HCT116 (cell line): Measurements from ENCODE around the gene TMTC1. TPM values are rescaled to one million over a fixed set of nuclear protein-coding genes. Genes with fewer than 3 reads are reported as not detected.

Source experiments
- ATAC-seq: fragments of 200-7000 bp; cut with Tn5 transposase; 2 replicates; pipeline ENCODE4 v1.9.1; 2020; ENCODE audit warnings: mild to moderate bottlenecking, moderate library complexity
- BruUV-seq: library from RNA; stranded (reverse); fragments of 400-500 nt; replicated peaks from 2 replicates; lab custom pipeline; 2021; lab: Mats Ljungman, UMichigan
- CTCF ChIA-PET: fragments of 300-600 bp; sonication (Branson Sonifier 250); formaldehyde crosslinking; loops from one replicate; lab custom pipeline; 2021; ENCODE audit warnings: antibody characterized with exemption; lab: Charles Lee
- POLR2A ChIA-PET: fragments of 300-600, 350-600 bp; sonication (Branson Sonifier 250); formaldehyde crosslinking; loops from one replicate; lab custom pipeline; 2021; ENCODE audit warnings: antibody characterized with exemption; lab: Charles Lee
- RAD21 ChIA-PET, 2 experiments: fragments of 300-600 bp; sonication (Branson Sonifier 250); formaldehyde crosslinking; loops; one replicate each; lab custom pipeline; 2023; ENCODE audit warnings: low total read pairs in 2 of 2; ENCODE audit not compliant: uncharacterized antibody in 2 of 2, unreplicated experiment in 2 of 2, low non-redundant PET in 1 of 2; lab: Charles Lee
- DNase-seq: peaks from one replicate; pipeline ENCODE4 v3.0.0-alpha.2; 2010; ENCODE audit warnings: low read depth, low spot score
- H2AFZ ChIP-seq: fragments of 200-600 bp; shearing (Covaris generic), sonication (generic); 2 replicates; pipeline ENCODE4 v1.6.1; 2017; ENCODE audit warnings: low read depth, mixed run types, mixed read lengths, antibody characterized with exemption, low read length; ENCODE audit not compliant: poor library complexity, severe bottlenecking
- H3K27ac ChIP-seq: 2 replicates; pipeline ENCODE4 v1.5.1; 2012; ENCODE audit warnings: low read depth, low read length
- H3K27me3 ChIP-seq: fragments of 200-600 bp; sonication (generic); 2 replicates; pipeline ENCODE4 v1.6.1; 2016; ENCODE audit warnings: mixed run types, low read length, mixed read lengths; ENCODE audit not compliant: insufficient read depth
- H3K36me3 ChIP-seq, 2 experiments: fragments of 200-500 bp in 1 of 2; fragments of 200-600 bp in 1 of 2; sonication (Bioruptor generic) in 1 of 2; sonication (generic) in 1 of 2; 2 replicates each; pipeline versions ENCODE4 v1.5.1 to v1.6.1; 2014 to 2016; ENCODE audit warnings: low read length in 2 of 2, inconsistent platforms in 1 of 2, mixed read lengths in 1 of 2, mixed run types in 1 of 2; ENCODE audit not compliant: insufficient read depth in 2 of 2, control insufficient read depth in 1 of 2
- H3K4me1 ChIP-seq, 2 experiments: fragments of 200-600 bp in 1 of 2; sonication (generic) in 1 of 2; 2 replicates each; pipeline versions ENCODE4 v1.5.1 to v1.6.1; 2012 to 2017; ENCODE audit warnings: low read length in 2 of 2, inconsistent platforms in 1 of 2, mild to moderate bottlenecking in 1 of 2, mixed read lengths in 1 of 2, mixed run types in 1 of 2, moderate library complexity in 1 of 2; ENCODE audit not compliant: insufficient read depth in 2 of 2, control insufficient read depth in 1 of 2
- H3K4me2 ChIP-seq: fragments of 200-600 bp; sonication (generic); 2 replicates; pipeline ENCODE4 v1.6.1; 2017; ENCODE audit warnings: mixed run types, low read length, mixed read lengths
- H3K4me3 ChIP-seq, 2 experiments: fragments of 200-600 bp in 1 of 2; sonication (generic) in 1 of 2; replicated peaks in 1 of 2; 2 replicates each; pipeline ENCODE4 v1.5.1; 2011 to 2016; ENCODE audit warnings: low read length in 2 of 2, control low read depth in 1 of 2, low read depth in 1 of 2, mild to moderate bottlenecking in 1 of 2, mixed read lengths in 1 of 2, mixed run types in 1 of 2
- H3K79me2 ChIP-seq: fragments of 200-600 bp; sonication (generic); 2 replicates; pipeline ENCODE4 v1.6.1; 2017; ENCODE audit warnings: mild to moderate bottlenecking, mixed run types, low read length, moderate library complexity, mixed read lengths; ENCODE audit not compliant: insufficient read depth
- H3K9ac ChIP-seq: fragments of 200-600 bp; sonication (generic); 2 replicates; pipeline ENCODE4 v1.6.1; 2016; ENCODE audit warnings: low read length, mixed read lengths
- H3K9me2 ChIP-seq: fragments of 200-600 bp; sonication (generic), shearing (Covaris generic); 2 replicates; pipeline ENCODE4 v1.6.1; 2017; ENCODE audit warnings: mixed run types, mild to moderate bottlenecking, moderate library complexity; ENCODE audit not compliant: insufficient read depth
- H3K9me3 ChIP-seq, 2 experiments: fragments of 200-500 bp in 1 of 2; fragments of 200-600 bp in 1 of 2; sonication (Bioruptor generic) in 1 of 2; sonication (generic) in 1 of 2; 2 replicates each; pipeline ENCODE4 v1.6.1; 2014 to 2017; ENCODE audit warnings: low read length in 2 of 2, mixed read lengths in 2 of 2, inconsistent platforms in 1 of 2, low read depth in 1 of 2, mild to moderate bottlenecking in 1 of 2, mixed run types in 1 of 2, moderate library complexity in 1 of 2; ENCODE audit not compliant: control insufficient read depth in 1 of 2, insufficient read depth in 1 of 2
- H4K20me1 ChIP-seq: fragments of 200-600 bp; sonication (generic), shearing (Covaris generic); 2 replicates; pipeline ENCODE4 v1.6.1; 2017; ENCODE audit warnings: mixed run types, mild to moderate bottlenecking, moderate library complexity; ENCODE audit not compliant: insufficient read depth
- EGR1 ChIP-seq: IDR thresholded peaks from 2 replicates; pipeline ENCODE4 v1.6.1; 2012; ENCODE audit warnings: low read depth
- EZH2 ChIP-seq: fragments of 200-600 bp; sonication (generic); IDR thresholded peaks from 2 replicates; pipeline ENCODE4 v1.6.1; 2017; ENCODE audit warnings: antibody characterized with exemption, mixed run types
- EZH2phosphoT487 ChIP-seq: fragments of 200-600 bp; IDR thresholded peaks from 2 replicates; pipeline ENCODE4 v1.6.1; 2018; ENCODE audit warnings: antibody characterized with exemption, borderline replicate concordance
- FOSL1 ChIP-seq: IDR thresholded peaks from 2 replicates; pipeline ENCODE4 v1.6.1; 2012; ENCODE audit warnings: low read depth
- POLR2A ChIP-seq: IDR thresholded peaks from 2 replicates; pipeline ENCODE4 v1.7.0; 2011; ENCODE audit warnings: borderline replicate concordance; ENCODE audit not compliant: insufficient read depth, insufficient read length; ENCODE audit errors: extremely low read depth
- SP1 ChIP-seq: IDR thresholded peaks from 2 replicates; pipeline ENCODE4 v1.6.1; 2012; ENCODE audit warnings: low read depth
- YY1 ChIP-seq: IDR thresholded peaks from 2 replicates; pipeline ENCODE4 v1.6.1; 2011; ENCODE audit warnings: low read length, low read depth, moderate library complexity, mild to moderate bottlenecking; ENCODE audit not compliant: insufficient replicate concordance; ENCODE audit errors: extremely low read depth
- ZFX ChIP-seq: fragments of 450-650 bp; IDR thresholded peaks from 2 replicates; pipeline ENCODE4 v1.6.1; 2017
- intact Hi-C: fragments of 100-400 bp; cut with micrococcal nuclease; formaldehyde crosslinking; loops from 2 replicates; pipeline ENCODE4 v1.10.0; 2022
- total RNA-seq: library from RNA; stranded (reverse); gene quantifications from one replicate; pipeline ENCODE4 v1.2.1, GENCODE V29; 2021; ENCODE audit not compliant: unreplicated experiment
- TF ChIP-seq, protein P1 (sequence below): IDR thresholded peaks from 2 replicates; pipeline ENCODE4 v1.6.1; 2012; ENCODE audit warnings: low read depth
- TF ChIP-seq, protein P2 (sequence below): IDR thresholded peaks from 2 replicates; pipeline ENCODE4 v1.6.1; 2011; ENCODE audit warnings: mild to moderate bottlenecking, low read length, moderate library complexity; ENCODE audit not compliant: insufficient replicate concordance; ENCODE audit errors: extremely low read depth
- TF ChIP-seq, protein P3 (sequence below): IDR thresholded peaks from 2 replicates; pipeline ENCODE4 v1.6.1; 2012

Gene TMTC1
- total RNA-seq, 1 experiment from 2014 or later: 2.0 TPM

DNA sequence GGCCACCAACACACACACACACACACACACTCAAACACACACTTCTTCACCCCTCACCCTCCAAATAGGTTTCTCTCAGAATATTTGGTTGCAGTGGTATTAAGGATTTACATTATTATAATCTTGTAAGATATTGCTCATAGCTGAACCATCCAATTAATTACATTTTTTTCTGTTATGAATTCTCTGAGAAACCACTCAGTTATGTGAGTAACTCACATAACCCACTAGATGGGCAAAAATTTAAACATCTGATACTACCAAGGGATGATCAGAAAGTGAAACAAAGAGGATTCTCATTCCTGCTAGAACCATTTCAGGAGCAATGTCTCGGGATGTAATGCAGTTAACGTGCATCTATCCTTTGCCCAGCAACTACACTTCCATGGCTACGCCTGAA is 31.6 kb downstream of the TMTC1 start:
- ChIA-PET CTCF (no interaction called here), RAD21 (no interaction called here), POLR2A (no interaction called here)
- BruUV-seq: no TSS peak
- no peak overlapping the region for H3K4me2 ChIP-seq
- H3K9me3 ChIP-seq: no peaks in the 10 kb centered on the region
- ATAC-seq: no peak
- intact Hi-C loops: no loop called here
- H3K79me2 ChIP-seq: no peaks in the 10 kb centered on the region
- no peak overlapping the region for H3K27ac ChIP-seq
- H3K4me1 ChIP-seq: no peaks in the 10 kb centered on the region
- H3K9ac ChIP-seq: no peak overlapping the region
- no peaks in the 10 kb centered on the region for H3K36me3 ChIP-seq
- TF ChIP-seq EGR1 (no peak), EZH2 (no peak), ZFX (no peak)
- TF ChIP-seq, protein P1, sequence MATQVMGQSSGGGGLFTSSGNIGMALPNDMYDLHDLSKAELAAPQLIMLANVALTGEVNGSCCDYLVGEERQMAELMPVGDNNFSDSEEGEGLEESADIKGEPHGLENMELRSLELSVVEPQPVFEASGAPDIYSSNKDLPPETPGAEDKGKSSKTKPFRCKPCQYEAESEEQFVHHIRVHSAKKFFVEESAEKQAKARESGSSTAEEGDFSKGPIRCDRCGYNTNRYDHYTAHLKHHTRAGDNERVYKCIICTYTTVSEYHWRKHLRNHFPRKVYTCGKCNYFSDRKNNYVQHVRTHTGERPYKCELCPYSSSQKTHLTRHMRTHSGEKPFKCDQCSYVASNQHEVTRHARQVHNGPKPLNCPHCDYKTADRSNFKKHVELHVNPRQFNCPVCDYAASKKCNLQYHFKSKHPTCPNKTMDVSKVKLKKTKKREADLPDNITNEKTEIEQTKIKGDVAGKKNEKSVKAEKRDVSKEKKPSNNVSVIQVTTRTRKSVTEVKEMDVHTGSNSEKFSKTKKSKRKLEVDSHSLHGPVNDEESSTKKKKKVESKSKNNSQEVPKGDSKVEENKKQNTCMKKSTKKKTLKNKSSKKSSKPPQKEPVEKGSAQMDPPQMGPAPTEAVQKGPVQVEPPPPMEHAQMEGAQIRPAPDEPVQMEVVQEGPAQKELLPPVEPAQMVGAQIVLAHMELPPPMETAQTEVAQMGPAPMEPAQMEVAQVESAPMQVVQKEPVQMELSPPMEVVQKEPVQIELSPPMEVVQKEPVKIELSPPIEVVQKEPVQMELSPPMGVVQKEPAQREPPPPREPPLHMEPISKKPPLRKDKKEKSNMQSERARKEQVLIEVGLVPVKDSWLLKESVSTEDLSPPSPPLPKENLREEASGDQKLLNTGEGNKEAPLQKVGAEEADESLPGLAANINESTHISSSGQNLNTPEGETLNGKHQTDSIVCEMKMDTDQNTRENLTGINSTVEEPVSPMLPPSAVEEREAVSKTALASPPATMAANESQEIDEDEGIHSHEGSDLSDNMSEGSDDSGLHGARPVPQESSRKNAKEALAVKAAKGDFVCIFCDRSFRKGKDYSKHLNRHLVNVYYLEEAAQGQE: no peak
- no peaks in the 10 kb centered on the region for H3K9me2 ChIP-seq
- H3K4me3 ChIP-seq: no peak overlapping the region
- no peak overlapping the region for H2AFZ ChIP-seq
- H4K20me1 ChIP-seq: no peaks in the 10 kb centered on the region
- H3K27me3 ChIP-seq: no peaks in the 10 kb centered on the region
- no peak for DNase-seq

DNA sequence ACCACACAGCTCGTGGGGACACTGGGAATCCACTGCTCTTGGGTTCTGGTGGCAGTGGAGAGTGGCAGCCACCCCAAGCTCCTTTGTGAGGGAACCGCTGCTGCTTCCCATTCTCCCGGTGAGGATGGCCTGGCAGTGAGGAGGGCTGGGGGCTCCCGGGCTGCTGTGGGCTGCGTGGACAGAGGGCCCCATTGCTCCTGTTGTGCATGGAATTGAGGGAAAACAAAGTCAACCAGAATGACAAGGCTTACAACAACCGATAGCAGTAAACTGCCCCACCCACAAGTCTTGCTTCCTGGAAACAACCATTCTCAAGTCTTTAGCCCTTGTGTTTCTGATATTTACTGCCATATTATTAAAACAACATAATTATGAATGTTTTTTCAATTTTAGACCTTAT is 32.1 kb downstream of the TMTC1 start:
- no peaks in the 10 kb centered on the region for H3K4me1 ChIP-seq
- H3K4me3 ChIP-seq: no peak overlapping the region
- ChIA-PET POLR2A (no interaction called here), RAD21 (no interaction called here), CTCF (no interaction called here)
- H2AFZ ChIP-seq: no peak overlapping the region
- H3K27ac ChIP-seq: no peak overlapping the region
- H3K9ac ChIP-seq: no peak overlapping the region
- no peaks in the 10 kb centered on the region for H3K9me2 ChIP-seq
- no peaks in the 10 kb centered on the region for H3K9me3 ChIP-seq
- no TSS peak for BruUV-seq
- no peaks in the 10 kb centered on the region for H4K20me1 ChIP-seq
- H3K4me2 ChIP-seq: no peak overlapping the region
- DNase-seq (no peak), ATAC-seq (no peak)
- no peaks in the 10 kb centered on the region for H3K79me2 ChIP-seq
- intact Hi-C loops: no loop called here
- H3K27me3 ChIP-seq: no peaks in the 10 kb centered on the region
- H3K36me3 ChIP-seq: no peaks in the 10 kb centered on the region
- TF ChIP-seq SP1: no peak
- TF ChIP-seq YY1: no peak
- no peak for TF ChIP-seq EZH2phosphoT487
- TF ChIP-seq, protein P2, sequence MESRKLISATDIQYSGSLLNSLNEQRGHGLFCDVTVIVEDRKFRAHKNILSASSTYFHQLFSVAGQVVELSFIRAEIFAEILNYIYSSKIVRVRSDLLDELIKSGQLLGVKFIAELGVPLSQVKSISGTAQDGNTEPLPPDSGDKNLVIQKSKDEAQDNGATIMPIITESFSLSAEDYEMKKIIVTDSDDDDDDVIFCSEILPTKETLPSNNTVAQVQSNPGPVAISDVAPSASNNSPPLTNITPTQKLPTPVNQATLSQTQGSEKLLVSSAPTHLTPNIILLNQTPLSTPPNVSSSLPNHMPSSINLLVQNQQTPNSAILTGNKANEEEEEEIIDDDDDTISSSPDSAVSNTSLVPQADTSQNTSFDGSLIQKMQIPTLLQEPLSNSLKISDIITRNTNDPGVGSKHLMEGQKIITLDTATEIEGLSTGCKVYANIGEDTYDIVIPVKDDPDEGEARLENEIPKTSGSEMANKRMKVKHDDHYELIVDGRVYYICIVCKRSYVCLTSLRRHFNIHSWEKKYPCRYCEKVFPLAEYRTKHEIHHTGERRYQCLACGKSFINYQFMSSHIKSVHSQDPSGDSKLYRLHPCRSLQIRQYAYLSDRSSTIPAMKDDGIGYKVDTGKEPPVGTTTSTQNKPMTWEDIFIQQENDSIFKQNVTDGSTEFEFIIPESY: no peak
- no peak for TF ChIP-seq POLR2A
- TF ChIP-seq ZFX: no peak
- TF ChIP-seq FOSL1: no peak
- TF ChIP-seq, protein P3, sequence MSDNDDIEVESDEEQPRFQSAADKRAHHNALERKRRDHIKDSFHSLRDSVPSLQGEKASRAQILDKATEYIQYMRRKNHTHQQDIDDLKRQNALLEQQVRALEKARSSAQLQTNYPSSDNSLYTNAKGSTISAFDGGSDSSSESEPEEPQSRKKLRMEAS: no peak
- TF ChIP-seq, protein P1: no peak
